GM18505 (cell line): ENCODE data around the gene SPNS3.

ENCODE experiments used
- ATAC-seq: cut with Tn5 transposase; IDR thresholded peaks from one replicate; pipeline ENCODE4 v1.9.1; 2021; ENCODE audit not compliant: unreplicated experiment
- POLR2A ChIP-seq: IDR thresholded peaks from 4 replicates; pipeline ENCODE4 v1.6.1; 2011; ENCODE audit warnings: borderline replicate concordance; ENCODE audit not compliant: insufficient read depth, insufficient read length; ENCODE audit errors: extremely low read depth

The SPNS3 gene

DNA sequence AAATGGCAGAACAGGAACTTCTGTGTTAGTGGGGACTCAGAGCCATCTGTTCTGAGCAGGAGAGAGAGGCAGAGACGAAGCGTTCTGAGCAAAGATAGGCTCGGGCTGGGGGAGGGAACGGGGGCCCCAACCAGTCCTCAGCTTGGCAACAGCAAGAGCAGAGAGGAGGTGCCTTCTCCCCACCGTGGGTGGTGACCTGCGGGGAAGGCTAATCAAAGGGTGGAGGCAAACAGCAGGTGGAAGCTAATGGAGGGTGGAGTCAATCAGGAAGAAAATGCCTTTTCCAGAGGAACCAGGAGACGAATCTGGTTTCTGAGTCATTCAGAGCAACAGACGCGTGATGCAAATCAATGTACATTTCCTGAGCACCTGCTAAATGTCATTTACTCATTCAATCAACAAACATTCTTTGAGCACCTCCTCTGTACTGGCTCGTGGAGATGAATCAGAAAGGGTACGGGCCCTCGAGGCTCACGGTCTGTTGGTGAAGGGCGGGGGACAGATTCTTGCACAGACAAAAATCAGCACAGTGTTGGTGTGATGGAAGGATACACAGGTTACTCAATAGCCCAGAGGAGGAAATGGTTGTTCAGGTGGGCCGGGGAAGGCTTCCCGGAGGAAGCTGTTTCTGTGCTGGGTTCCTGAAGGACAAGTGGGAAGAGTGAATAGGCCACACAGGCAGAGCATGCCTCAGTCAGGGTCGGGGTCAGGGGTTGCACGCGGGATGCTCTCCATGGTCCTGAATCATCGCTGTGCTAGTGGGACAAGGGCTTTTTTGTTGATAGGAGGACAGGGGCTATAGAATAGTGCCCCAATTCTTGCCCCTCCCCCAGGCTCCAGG lies 59.2 kb downstream of the SPNS3 start:
- TF ChIP-seq POLR2A = no peak
- ATAC-seq = no peak

GRCh38 chr17:4497101-4497824 lies 63.5 kb downstream of the SPNS3 start:
- no peak for TF ChIP-seq POLR2A
- no peak for ATAC-seq

- no peak for TF ChIP-seq POLR2A
- ATAC-seq = peak; percentile 58
Observed at GRCh38 chr17:4498461-4499397, 65.0 kb downstream of the SPNS3 start, which contains the start of gene SPNS2. SPNS2 (plus strand) TSS chr17:4498881; CDS start chr17:4499048, 167 bp downstream.

GRCh38 chr17:4499431-4500190 lies 65.9 kb downstream of the SPNS3 start:
- no peak for ATAC-seq
- TF ChIP-seq POLR2A = no peak

DNA sequence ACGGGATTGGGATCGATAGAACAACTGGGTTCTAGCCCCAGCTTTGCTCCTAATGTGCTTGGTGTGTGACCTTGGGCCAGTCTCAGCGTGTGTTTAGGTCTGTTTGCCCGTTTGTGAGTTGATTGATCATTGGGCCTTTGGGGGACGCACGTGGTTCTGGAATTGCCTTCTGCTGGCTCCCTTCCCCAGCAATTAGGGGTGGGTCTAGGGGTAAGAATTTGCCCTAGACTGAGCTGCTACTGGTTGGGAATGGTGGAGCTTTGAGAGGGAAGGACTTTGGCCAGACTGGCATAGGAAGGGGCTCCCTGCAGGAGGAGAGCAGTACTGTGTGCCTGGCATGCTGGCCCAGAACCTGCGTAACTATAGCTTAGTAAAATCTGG lies 66.4 kb downstream of the SPNS3 start:
- TF ChIP-seq POLR2A = no peak
- no peak for ATAC-seq

GRCh38 chr17:4501295-4501949 lies 67.7 kb downstream of the SPNS3 start:
- ATAC-seq = no peak
- TF ChIP-seq POLR2A = no peak

DNA sequence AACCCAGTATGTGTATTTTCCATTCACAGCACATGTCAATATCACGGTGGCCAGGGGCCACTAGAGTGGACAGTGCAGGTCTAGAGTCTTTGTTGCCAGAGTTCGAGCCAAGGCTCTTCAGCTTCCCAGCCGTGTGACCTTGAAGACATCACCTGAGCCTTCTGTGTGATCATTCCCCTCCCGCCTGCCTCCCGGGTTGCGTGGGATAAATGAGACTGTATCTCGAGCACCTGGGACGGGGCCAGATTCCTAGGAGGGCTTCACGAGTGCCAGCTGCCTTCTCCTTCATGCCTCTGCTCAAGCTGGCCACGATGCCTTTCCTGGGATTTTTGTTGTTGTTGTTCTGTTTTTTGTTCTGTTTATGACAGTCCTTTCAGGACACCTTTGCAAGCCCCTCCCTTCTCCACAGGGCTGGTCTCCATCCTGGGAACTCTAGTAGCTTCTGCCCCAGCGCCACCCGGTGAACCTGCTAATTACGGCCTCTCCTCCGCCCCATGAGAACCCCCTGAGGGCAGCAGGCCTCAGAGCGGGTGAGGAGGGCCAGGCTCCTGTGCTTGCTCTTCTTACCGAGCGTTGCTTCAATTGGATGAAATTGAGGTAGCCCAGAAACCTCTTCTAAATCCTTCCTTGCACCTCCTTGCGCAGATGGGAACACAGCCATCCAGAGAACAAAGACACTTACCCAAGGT lies 68.9 kb downstream of the SPNS3 start:
- TF ChIP-seq POLR2A = no peak
- ATAC-seq = no peak

DNA sequence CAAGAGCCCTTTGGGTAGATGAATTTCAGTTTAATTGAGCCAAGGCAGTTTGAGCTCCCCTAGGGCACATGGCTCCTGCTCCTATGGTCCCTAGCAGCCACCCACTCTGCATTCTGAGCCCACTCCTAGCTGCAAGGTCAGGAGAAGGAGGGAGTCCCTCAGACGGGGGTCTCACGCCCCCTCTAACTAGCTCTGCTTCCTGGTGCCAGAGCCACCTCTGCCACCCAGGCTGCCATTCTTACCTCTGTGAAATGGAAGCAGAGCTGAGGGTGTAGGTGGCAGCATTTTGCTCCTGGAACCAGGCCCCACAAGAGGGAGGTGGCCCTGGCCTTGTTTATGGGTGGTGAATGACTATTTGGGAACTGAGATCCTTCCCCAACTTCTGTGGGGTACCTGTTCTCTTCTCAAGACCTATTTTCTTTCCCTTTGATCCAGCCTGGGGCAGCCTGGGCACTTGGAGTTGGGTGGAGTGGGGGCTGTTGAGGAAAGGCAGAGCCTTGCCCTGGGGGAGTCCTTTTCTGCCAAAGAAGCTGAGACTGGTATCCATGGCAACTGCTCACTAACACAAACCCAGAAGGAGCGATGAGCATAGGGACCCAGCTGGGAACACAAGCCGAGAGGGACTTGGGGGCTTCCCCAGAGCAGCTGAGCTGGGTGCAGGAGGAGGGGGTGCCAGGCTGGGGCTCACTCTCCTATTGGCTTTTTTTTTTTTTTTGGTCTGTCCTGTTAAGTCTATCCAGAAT lies 69.7 kb downstream of the SPNS3 start:
- no peak for ATAC-seq
- TF ChIP-seq POLR2A = no peak

- ATAC-seq = no peak
Observed at GRCh38 chr17:4504188-4504587, 70.4 kb downstream of the SPNS3 start.

DNA sequence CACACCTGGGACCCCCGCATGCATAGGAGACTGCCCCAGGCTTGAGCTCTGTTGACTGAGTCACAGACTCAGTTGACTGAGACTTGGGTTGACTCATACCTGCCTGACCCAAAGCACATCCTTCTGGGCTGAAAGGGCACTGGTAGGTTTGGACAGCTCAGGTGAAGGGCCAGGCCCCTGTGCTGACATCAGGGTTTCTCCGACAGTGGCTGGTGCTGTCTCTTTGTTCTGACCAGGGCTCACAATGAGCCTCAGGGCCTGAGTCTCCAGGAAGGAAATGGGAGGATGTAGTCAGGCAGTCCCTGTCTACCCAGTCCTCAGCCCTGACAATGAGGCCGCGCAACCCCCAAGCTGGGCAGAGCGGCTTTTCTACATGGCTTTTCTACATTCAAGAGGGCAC lies 71.4 kb downstream of the SPNS3 start:
- no peak for ATAC-seq
- TF ChIP-seq POLR2A = no peak

More at GRCh38 chr17:4504188-4504587, 70.4 kb downstream of the SPNS3 start:
- no peak for TF ChIP-seq POLR2A
